Daoy (cell line): ENCODE measurements around the gene CTSK. TPM values are rescaled to one million over a fixed set of nuclear protein-coding genes. Genes with fewer than 3 reads are reported as not detected.

Experiments
- DNase-seq: peaks from one replicate; pipeline ENCODE4 v3.0.0-alpha.2; 2015; ENCODE audit warnings: low read depth
- total RNA-seq: library from RNA; depleted of rRNA; stranded (reverse); fragments of >200 nt; shearing (Covaris generic); gene quantifications from 2 replicates; pipeline ENCODE4 v1.2.3, GENCODE V29; 2014; rRNA removed

The CTSK gene
- total RNA-seq, 1 experiment from 2014 or later = 5.8 TPM

DNA sequence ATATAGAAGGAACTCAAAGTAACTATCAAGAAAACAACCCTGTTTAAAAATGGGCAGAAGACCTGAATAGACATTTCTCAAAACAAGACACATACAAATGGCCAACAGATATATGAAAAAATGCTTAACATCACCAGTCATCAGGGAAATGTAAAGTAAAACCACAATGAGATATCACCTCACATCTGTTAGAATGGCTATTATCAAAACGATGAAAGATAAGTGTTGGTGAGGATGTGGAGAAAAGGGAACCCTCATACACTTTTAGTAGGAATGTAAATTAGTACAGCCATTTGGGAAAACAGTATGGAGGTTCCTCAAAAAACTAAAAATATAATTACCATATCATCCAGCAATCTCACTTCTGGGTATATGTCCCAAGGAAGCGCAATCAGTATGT lies 45.5 kb downstream of the CTSK start:
- DNase-seq = no peak

DNA sequence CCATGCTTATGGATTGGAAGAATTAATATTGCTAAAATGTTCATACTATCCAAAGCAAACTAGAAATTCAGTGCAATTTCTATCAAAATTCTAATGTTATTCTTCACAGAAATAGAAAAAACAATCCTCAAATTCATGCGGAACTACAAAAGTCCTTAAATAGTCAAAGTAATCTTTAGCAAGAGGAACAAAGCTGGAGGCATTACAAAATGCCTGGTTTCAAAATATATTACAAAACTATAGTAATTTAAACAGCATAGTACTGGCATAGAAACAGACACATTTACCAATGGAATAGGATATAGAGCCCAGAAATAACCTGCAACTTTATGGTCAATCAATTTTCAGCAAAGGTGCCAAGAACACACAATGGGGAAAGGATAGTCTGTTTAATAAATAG lies 46.3 kb downstream of the CTSK start:
- DNase-seq = no peak

DNA sequence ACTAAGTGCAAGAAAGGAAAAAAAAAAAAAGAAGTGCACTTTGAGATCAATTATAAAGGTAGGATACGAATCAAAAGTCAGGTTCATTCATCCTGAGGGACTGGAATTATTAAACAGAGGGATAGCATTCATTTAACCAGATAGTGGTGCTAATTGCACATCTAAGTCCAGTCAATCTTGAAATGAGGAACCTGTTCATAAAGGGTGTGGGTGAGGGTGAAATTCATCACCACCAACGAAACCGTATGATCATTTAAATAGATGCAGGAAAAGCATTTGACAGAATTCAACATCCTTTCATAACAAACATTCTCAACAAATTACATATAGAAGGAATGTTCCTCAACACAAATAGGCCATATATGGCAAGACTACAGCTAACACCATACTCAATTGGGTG lies 48.0 kb downstream of the CTSK start:
- no peak for DNase-seq

DNA sequence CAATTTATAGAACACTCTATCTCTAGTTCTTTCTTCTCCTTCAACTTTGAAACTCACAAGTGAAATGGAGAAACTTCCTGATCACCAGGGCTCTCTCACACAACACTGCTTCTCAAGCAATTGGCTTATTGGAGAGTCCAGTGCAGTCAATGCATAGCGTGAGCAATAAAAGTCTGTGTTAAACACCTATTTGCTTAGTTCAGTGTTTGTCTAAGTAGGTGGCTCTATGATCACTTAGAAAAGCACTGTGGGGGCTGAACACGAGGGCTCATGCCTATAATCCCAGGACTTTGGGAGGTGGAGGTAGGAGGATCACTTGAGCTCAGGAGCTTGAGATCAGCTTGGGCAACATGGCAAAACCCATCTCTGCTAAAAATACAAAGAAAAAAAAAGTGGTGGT lies 54.6 kb downstream of the CTSK start:
- DNase-seq = no peak

DNA sequence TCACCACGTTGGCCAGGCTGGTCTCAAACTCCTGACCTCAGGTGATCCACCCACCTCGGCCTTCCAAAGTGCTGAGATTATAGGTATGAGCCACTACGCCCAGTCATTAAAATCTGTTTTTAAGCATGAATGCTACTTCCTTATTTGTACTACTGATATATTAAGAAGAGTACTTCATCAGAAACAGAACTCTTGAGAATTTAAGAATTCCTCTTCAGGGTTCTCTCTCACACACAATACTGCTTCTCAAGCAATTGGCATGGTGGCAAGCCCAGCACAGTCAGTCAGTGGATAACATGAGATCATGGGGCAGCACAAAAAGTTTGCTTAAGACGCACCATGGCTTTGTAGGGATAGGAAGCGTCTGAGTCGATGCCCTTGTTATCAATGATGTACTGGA lies 56.6 kb downstream of the CTSK start:
- no peak for DNase-seq

DNA sequence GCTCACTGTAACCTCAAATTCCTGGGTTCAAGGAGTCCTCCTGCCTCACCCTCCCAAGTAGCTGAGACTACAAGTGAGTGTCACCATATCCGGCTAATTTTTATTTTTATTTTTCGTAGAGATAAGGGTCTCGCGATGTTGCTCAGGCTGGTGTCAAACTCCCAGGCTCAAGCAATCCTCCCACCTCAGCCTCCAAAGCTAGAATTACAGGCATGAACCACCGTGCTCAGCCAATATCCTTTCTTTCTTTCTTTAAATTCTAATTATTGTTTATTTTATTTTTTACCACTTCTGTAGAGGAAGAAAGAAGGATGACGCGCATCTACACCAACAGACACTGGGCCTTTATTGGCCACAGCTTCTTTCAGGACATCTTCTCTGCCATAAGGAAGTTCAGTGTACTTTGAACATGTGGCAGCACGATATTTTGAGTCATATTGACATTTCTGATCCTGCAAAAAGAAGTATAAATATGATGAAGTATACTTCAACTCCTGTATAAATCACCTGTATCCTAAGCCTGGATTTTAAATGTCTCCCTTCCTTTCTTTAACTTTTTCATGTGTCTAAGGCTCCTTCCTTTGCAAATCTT lies 58.2 kb downstream of the CTSK start:
- no peak for DNase-seq

DNA sequence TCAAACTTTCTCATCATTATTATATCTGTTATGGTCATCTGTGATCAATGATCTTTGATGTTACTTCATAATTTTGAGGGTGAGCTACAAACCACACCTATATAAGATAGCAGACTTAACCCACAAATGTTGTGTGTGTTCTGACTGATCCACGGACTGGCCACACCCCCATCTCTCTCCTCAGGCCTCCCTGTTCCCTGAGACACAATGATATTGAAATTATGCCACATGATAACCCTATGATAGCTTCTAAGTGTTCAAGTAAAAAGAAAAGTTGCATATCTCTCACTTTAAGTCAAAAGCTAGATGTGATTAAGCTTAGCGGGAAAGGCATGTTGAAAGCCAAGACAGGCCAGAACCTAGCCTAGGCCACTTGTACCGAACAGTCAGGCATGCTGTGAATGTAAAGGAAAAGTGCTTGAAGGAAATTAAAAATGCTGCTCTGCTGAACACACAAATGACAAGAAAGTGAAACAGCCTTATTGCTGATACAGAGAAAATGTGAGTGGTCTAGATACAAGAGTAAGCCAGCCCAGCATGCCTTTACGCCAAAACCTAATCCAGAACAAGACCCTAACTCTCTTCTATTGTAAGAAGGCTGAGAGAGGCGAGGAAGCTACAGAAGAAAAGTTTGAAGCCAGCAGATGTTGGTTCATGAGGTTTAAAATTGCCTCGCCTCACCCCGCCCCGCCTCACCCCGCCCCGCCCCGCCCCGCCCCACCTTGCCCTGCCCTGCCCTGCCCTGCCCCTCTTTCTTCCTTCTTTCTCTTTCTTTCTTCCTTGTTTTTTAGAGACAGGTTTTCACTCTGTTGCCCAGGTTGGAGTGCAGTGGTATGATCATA lies 59.0 kb downstream of the CTSK start:
- DNase-seq = no peak

Other genes starting within 250 kb of the CTSK start
- 210 and 235 TPM in 2 replicates for gene MCL1, start 228.7 kb downstream of the CTSK start, total RNA-seq
- gene ENSA, start 178.6 kb downstream of the CTSK start, total RNA-seq = 146 and 217 TPM in 2 replicates
- 8.8 and 10.9 TPM in 2 replicates for gene GOLPH3L, start 111.1 kb downstream of the CTSK start, total RNA-seq
- gene HORMAD1, start 87.4 kb downstream of the CTSK start, total RNA-seq = not detected in 2 replicates
- gene CTSS, start 42.5 kb downstream of the CTSK start, total RNA-seq = 29.7 and 45.2 TPM in 2 replicates
- gene ARNT, start 68.3 kb upstream of the CTSK start, total RNA-seq = 12.0 and 24.8 TPM in 2 replicates
- not detected in 2 replicates for gene CTXND2, start 78.9 kb upstream of the CTSK start, total RNA-seq
- gene SETDB1, start 118.1 kb upstream of the CTSK start, total RNA-seq = 37.5 and 60.8 TPM in 2 replicates
- 74.1 and 105 TPM in 2 replicates for gene CERS2, start 166.6 kb upstream of the CTSK start, total RNA-seq
- 0.24 TPM in 1 of 2 replicates, not detected in the other for gene ANXA9, start 174.0 kb upstream of the CTSK start, total RNA-seq
- gene MINDY1, start 198.6 kb upstream of the CTSK start, total RNA-seq = 6.6 and 12.1 TPM in 2 replicates
- gene PRUNE1, start 200.2 kb upstream of the CTSK start, total RNA-seq = 17.4 and 21.3 TPM in 2 replicates
- gene BNIPL, start 228.3 kb upstream of the CTSK start, total RNA-seq = 0.57 and 0.60 TPM in 2 replicates
- gene C1orf56, start 239.5 kb upstream of the CTSK start, total RNA-seq = 0.80 and 2.4 TPM in 2 replicates